Prostate gland (tissue), 2 donors: ENCODE results near the gene SLFN12. TPM values are rescaled to one million over a fixed set of nuclear protein-coding genes. Genes with fewer than 3 reads are reported as not detected.

Experiments
- DNase-seq: peaks from one replicate; pipeline ENCODE4 v3.0.0-alpha.2; 2019; ENCODE audit warnings: low spot score
- H3K27ac ChIP-seq, 2 donors: fragments of 200-600 bp; sonication (generic); 2 replicates each; pipeline ENCODE4 v1.5.1; 2017 to 2019
- H3K27me3 ChIP-seq: fragments of 200-600 bp; sonication (generic); replicated peaks from 2 replicates; pipeline ENCODE4 v1.5.1; 2019; ENCODE audit not compliant: insufficient read depth
- H3K36me3 ChIP-seq, 2 donors: fragments of 200-600 bp; sonication (generic); 1 replicate in 1 of 2; 2 replicates in 1 of 2; pipeline versions ENCODE4 v1.5.1 to v1.8.1; 2017 to 2019
- H3K4me1 ChIP-seq: fragments of 200-600 bp; sonication (generic); replicated peaks from 2 replicates; pipeline ENCODE4 v1.5.1; 2019
- H3K4me3 ChIP-seq, 2 donors: fragments of 200-600 bp; sonication (generic); 2 replicates each; pipeline ENCODE4 v1.5.1; 2017 to 2019
- H3K9me3 ChIP-seq: fragments of 200-600 bp; sonication (generic); 2 replicates; pipeline ENCODE4 v1.5.1; 2017
- POLR2A ChIP-seq: fragments of 450-650 bp; IDR thresholded peaks from one replicate; pipeline ENCODE4 v1.6.1; 2016; ENCODE audit warnings: antibody characterized with exemption, mild to moderate bottlenecking
- POLR2AphosphoS5 ChIP-seq: sonication (generic); formaldehyde crosslinking; IDR thresholded peaks from one replicate; pipeline ENCODE4 v1.6.1; 2017; ENCODE audit warnings: antibody characterized with exemption
- WGBS: methylation state at CpG from one replicate; pipeline ENCODE4 v1.1.5; 2018; 5-methylcytosine and 5-hydroxymethylcytosine counted together
- intact Hi-C: fragments of 100-400 bp; cut with DNase I; formaldehyde crosslinking; loops from one replicate; pipeline ENCODE4 v1.14.2; 2022
- total RNA-seq, 2 donors: library from RNA; depleted of rRNA; stranded (reverse); fragments of >200 nt; gene quantifications; one replicate each; pipeline ENCODE4 v1.1.0, GENCODE V29; 2016
- TF ChIP-seq, protein P1 (sequence below), 4 experiments: fragments of 200-600 bp in 2 of 4; fragments of 450-650 bp in 2 of 4; sonication (generic) in 2 of 4; IDR thresholded peaks; 1 replicate in 3 of 4; 2 replicates in 1 of 4; pipeline ENCODE4 v1.5.1; 2016 to 2019; ENCODE audit warnings: antibody characterized with exemption in 4 of 4, mild to moderate bottlenecking in 2 of 4, moderate library complexity in 2 of 4

Gene SLFN12
- total RNA-seq, 2 donors from 2014 or later, result 4.9 to 5.2 TPM

DNA sequence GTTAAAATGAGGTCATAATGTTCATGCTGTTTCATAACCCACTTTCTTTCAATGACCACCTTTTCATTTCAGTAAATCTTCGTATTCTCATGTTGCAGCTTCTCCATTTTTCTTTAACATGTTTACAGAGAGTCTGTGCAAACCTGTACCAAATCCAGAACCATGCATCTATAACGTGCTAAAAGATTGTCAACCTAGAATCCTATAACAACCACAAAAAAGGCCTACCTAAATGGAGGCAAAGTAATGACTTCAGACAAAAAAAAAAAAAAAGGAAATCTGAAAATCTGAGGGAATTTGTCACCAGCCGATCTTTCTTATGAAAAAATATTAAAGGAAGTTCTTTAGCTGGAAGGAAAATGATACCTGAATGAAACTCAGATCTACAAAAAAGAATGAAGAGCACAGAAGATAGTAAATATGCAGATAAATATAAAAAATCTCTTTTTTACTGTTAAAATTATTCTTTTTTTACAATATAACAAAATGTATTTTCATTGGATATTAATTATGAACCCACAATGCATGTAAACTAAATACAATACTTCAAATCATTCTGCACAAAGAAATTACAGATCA, 57.4 kb downstream of the SLFN12 start:
- TF ChIP-seq POLR2A (no peak), POLR2AphosphoS5 (no peak)
- TF ChIP-seq, protein P1, sequence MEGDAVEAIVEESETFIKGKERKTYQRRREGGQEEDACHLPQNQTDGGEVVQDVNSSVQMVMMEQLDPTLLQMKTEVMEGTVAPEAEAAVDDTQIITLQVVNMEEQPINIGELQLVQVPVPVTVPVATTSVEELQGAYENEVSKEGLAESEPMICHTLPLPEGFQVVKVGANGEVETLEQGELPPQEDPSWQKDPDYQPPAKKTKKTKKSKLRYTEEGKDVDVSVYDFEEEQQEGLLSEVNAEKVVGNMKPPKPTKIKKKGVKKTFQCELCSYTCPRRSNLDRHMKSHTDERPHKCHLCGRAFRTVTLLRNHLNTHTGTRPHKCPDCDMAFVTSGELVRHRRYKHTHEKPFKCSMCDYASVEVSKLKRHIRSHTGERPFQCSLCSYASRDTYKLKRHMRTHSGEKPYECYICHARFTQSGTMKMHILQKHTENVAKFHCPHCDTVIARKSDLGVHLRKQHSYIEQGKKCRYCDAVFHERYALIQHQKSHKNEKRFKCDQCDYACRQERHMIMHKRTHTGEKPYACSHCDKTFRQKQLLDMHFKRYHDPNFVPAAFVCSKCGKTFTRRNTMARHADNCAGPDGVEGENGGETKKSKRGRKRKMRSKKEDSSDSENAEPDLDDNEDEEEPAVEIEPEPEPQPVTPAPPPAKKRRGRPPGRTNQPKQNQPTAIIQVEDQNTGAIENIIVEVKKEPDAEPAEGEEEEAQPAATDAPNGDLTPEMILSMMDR (IDR thresholded peaks at IDR 0.05), result no peak
- 45% methylated on average over 3 of the region's 3 CpGs for WGBS
- Histone ChIP-seq H3K27me3 (no peaks in the 10 kb centered on the region), H3K9me3 (no peaks in the 10 kb centered on the region), H3K4me1 (no peaks in the 10 kb centered on the region), H3K36me3 (no peaks in the 10 kb centered on the region), H3K27ac (peak overlapping the region; percentile 81 to 88), H3K4me3 (peak overlapping the region; percentile 40 to 41)
- DNase-seq, result no peak
- intact Hi-C loops, result no loop called here

DNA sequence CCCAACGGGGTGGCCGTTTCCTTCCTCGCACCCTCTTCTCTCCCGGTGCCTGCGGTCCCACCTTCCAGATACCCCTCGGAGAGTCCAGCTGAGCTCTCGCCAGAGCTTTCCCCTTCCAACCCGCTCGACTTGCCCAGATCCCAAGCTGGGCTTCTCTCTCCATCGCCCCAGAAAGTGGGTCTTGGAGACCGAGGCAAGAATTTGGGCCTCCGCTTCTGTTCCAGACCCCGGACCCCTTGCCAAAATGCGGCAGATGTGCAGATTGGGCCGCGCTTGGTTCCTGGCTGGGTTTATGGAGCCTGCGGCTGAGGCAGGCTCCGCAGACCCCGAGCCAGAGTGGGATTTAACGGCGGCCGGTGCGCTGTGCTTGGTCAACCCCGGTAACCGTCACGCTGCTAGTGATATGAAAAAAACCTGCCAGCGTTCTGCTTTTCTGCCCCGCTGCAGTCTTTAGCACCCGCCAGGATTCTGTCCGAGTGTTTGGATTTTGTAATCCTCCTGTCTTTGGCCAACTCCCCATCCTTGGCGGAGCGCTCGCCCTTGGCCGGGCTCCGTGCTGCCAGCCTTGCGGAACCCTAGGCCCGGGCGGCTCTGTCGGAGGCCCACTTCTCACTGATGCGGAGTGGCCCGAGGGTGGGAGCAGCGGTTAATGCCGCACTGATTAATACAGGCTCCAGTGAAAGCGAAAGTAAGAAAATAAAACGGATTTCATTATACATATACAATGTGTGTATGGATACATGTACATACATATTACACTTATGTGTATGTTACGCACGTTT, 58.1 kb downstream of the SLFN12 start:
- Histone ChIP-seq H3K36me3 (no peaks in the 10 kb centered on the region), H3K9me3 (no peaks in the 10 kb centered on the region), H3K27ac (peak overlapping the region; percentile 81 to 88), H3K27me3 (no peaks in the 10 kb centered on the region), H3K4me1 (no peaks in the 10 kb centered on the region), H3K4me3 (peak overlapping the region; percentile 40 to 41)
- DNase-seq, result peak; percentile 61
- TF ChIP-seq POLR2A (no peak), POLR2AphosphoS5 (no peak)
- TF ChIP-seq, protein P1 (IDR thresholded peaks at IDR 0.05), result no peak
- intact Hi-C loops, result no loop called here
- 2% methylated on average over 45 of the region's 47 CpGs for WGBS

GRCh38 chr17:35373534-35373983, 58.7 kb downstream of the SLFN12 start, which contains the start of gene SLFN11:
Gene SLFN11, minus strand, starts transcription at chr17:35373621. Its CDS starts 9,814 bp downstream, at chr17:35363807.
- DNase-seq, result peak; percentile 51
- Histone ChIP-seq H3K4me3 (peak within 1 kb of the TSS; percentile 40 to 41), H3K36me3 (no peaks in the 10 kb centered on the region), H3K9me3 (no peaks in the 10 kb centered on the region), H3K27me3 (no peaks in the 10 kb centered on the region), H3K4me1 (no peaks in the 10 kb centered on the region), H3K27ac (peak within 1 kb of the TSS; percentile 81 to 88)
- TF ChIP-seq POLR2A (peak; percentile 87), POLR2AphosphoS5 (peak; percentile 78)
- TF ChIP-seq, protein P1 (IDR thresholded peaks at IDR 0.05), result no peak
- under 1% methylated on average over 22 of the region's 22 CpGs for WGBS
- intact Hi-C loops, result no loop called here

DNA sequence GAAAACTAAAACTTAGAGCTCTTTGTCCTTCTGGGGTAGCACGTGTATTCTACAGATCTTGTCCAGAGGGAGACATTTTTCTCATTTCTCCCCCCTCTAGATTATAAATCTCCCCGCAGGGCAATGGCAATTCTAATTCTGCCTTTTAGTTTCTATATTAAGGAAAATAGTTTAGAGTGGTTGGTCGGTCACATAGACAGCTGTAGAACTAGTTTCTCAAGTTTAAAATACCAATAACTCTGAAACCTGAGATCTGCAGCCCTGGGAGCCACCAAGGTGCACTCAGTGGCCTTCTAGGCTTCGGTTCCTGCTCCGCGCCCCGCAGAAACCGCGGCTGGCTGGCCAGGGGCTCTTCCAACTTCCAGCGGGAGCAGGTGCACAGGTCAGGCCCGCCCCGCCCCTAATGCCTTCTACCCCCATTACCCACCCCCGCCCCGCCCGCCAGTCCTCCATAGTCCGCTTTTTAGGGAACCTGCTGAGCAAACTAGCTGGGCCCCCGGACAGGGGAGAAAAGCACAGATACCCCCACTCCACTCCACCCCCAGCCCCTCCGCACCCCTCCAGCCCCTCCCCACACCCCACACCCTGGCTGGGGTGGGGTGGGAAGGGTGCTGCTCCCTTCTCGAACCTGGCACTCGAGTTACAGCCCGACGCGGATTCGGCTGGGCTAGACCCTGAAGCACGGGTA, 59.3 kb downstream of the SLFN12 start:
- Histone ChIP-seq H3K4me1 (no peaks in the 10 kb centered on the region), H3K27ac (peak overlapping the region; percentile 81 to 88), H3K4me3 (peak overlapping the region; percentile 40 to 41), H3K36me3 (no peaks in the 10 kb centered on the region), H3K9me3 (no peaks in the 10 kb centered on the region), H3K27me3 (no peaks in the 10 kb centered on the region)
- peak; percentile 14 for DNase-seq
- WGBS, result 1% methylated on average over 23 of the region's 25 CpGs
- TF ChIP-seq, protein P1 (IDR thresholded peaks at IDR 0.05), result no peak
- TF ChIP-seq POLR2AphosphoS5 (no peak), POLR2A (no peak)
- intact Hi-C loops, result no loop called here
